GM12878 (cell line): ENCODE data around the gene NAMPT. TPM values are rescaled to one million over a fixed set of nuclear protein-coding genes. Genes with fewer than 3 reads are reported as not detected.

Experiments used
- ATAC-seq: fragments of 200-7000 bp; cut with Tn5 transposase; 3 replicates; pipeline ENCODE4 v1.9.1; 2020; ENCODE audit warnings: mild to moderate bottlenecking, moderate library complexity
- BruUV-seq: library from RNA; stranded (reverse); fragments of 400-500 nt; replicated peaks from 2 replicates; lab custom pipeline; 2021; lab: Mats Ljungman, UMichigan
- CTCF ChIA-PET: fragments of 300-600 bp; sonication (Branson Sonifier 250); formaldehyde crosslinking; extraction: SDS; loops from one replicate; lab custom pipeline; 2021; ENCODE audit warnings: inconsistent platforms; lab: Yijun Ruan, JAX
- POLR2A ChIA-PET: fragments of 350-600 bp; formaldehyde crosslinking; extraction: SDS; loops from one replicate; lab custom pipeline; 2021; ENCODE audit warnings: inconsistent platforms; lab: Charles Lee
- RAD21 ChIA-PET: fragments of 300-600 bp; sonication (Branson Sonifier 250); formaldehyde crosslinking; loops from one replicate; lab custom pipeline; 2023; ENCODE audit warnings: antibody characterized with exemption; ENCODE audit not compliant: unreplicated experiment; lab: Charles Lee
- SMC1A ChIA-PET: fragments of 300-600 bp; sonication (Branson Sonifier 250); formaldehyde crosslinking; loops from one replicate; lab custom pipeline; 2023; ENCODE audit not compliant: unreplicated experiment, uncharacterized antibody; lab: Charles Lee
- DNase-seq: peaks from one replicate; pipeline ENCODE4 v3.0.0-alpha.2; 2011; ENCODE audit warnings: low read depth, low spot score
- FAIRE-seq: peaks from 3 replicates; lab custom pipeline; 2011; peaks lifted over from hg19 to GRCh38; lab: Jason Lieb, UNC
- H2AFZ ChIP-seq: 2 replicates; pipeline ENCODE4 v1.6.0; 2011; ENCODE audit warnings: low read depth, low read length, control low read depth; ENCODE audit not compliant: control insufficient read depth
- H3K27ac ChIP-seq: 2 replicates; pipeline ENCODE4 v1.5.1; 2011; ENCODE audit warnings: control low read depth; ENCODE audit not compliant: control insufficient read depth, insufficient read depth
- H3K27me3 ChIP-seq, 2 experiments: replicated peaks in 1 of 2; 2 replicates each; pipeline versions ENCODE4 v1.6.0 to v1.6.1; 2011; ENCODE audit warnings: low read length in 1 of 2; ENCODE audit not compliant: control insufficient read depth in 2 of 2, insufficient read depth in 2 of 2
- H3K36me3 ChIP-seq, 2 experiments: 2 replicates each; pipeline ENCODE4 v1.5.1; 2011; ENCODE audit warnings: low read length in 1 of 2; ENCODE audit not compliant: control insufficient read depth in 2 of 2, insufficient read depth in 2 of 2
- H3K4me1 ChIP-seq: 2 replicates; pipeline ENCODE4 v1.6.1; 2011; ENCODE audit warnings: mild to moderate bottlenecking, low read length, moderate library complexity, mixed read lengths; ENCODE audit not compliant: control insufficient read depth, insufficient read depth
- H3K4me2 ChIP-seq: 2 replicates; pipeline ENCODE4 v1.6.0; 2011; ENCODE audit warnings: control low read depth; ENCODE audit not compliant: control insufficient read depth, insufficient read depth
- H3K4me3 ChIP-seq: fragments of 200-600 bp; sonication (generic); 2 replicates; pipeline ENCODE4 v1.5.1; 2016
- H3K79me2 ChIP-seq: 2 replicates; pipeline ENCODE4 v1.6.0; 2011; ENCODE audit warnings: low read length; ENCODE audit not compliant: control insufficient read depth, insufficient read depth
- H3K9ac ChIP-seq: 2 replicates; pipeline ENCODE4 v1.8.0; 2011; ENCODE audit warnings: low read length, control low read depth, mixed read lengths; ENCODE audit not compliant: control insufficient read depth, insufficient read depth
- H3K9me3 ChIP-seq: replicated peaks from 3 replicates; pipeline ENCODE4 v1.5.1; 2011; ENCODE audit warnings: mild to moderate bottlenecking, low read length; ENCODE audit not compliant: control insufficient read depth, insufficient read depth
- H4K20me1 ChIP-seq: 2 replicates; pipeline ENCODE4 v1.6.0; 2011; ENCODE audit not compliant: control insufficient read depth, insufficient read depth
- CHD2 ChIP-seq: IDR thresholded peaks from 2 replicates; pipeline ENCODE4 v1.6.1; 2011; ENCODE audit warnings: low read depth, low read length, improper control_type of control experiment, borderline replicate concordance
- EP300 ChIP-seq, 2 experiments: fragments of 150-350 bp in 1 of 2; IDR thresholded peaks; 2 replicates each; pipeline ENCODE4 v1.6.1; 2011 to 2012; ENCODE audit warnings: low read depth in 2 of 2, low read length in 2 of 2, borderline replicate concordance in 1 of 2, improper control_type of control experiment in 1 of 2, inconsistent platforms in 1 of 2; ENCODE audit not compliant: control insufficient read depth in 1 of 2
- IKZF1 ChIP-seq: fragments of 450-650 bp; conservative IDR thresholded peaks from 2 replicates; pipeline ENCODE4 v1.6.1; 2017; ENCODE audit warnings: antibody characterized with exemption, mild to moderate bottlenecking
- IRF4 ChIP-seq: IDR thresholded peaks from 2 replicates; pipeline ENCODE4 v1.6.1; 2011; ENCODE audit warnings: low read depth, low read length
- JUNB ChIP-seq: IDR thresholded peaks from 2 replicates; pipeline ENCODE4 v1.6.1; 2016; ENCODE audit warnings: antibody characterized with exemption, mild to moderate bottlenecking
- PAX5 ChIP-seq: IDR thresholded peaks from 2 replicates; pipeline ENCODE4 v1.6.1; 2011; ENCODE audit warnings: low read depth, low read length, borderline replicate concordance
- PAX8 ChIP-seq: fragments of 450-650 bp; IDR thresholded peaks from 2 replicates; pipeline ENCODE4 v1.6.1; 2017; ENCODE audit warnings: mild to moderate bottlenecking, moderate library complexity
- PKNOX1 ChIP-seq: fragments of 450-650 bp; IDR thresholded peaks from 2 replicates; pipeline ENCODE4 v1.6.1; 2016; ENCODE audit warnings: mild to moderate bottlenecking
- POLR2AphosphoS2 ChIP-seq: IDR thresholded peaks from 2 replicates; pipeline ENCODE4 v1.6.1; 2011; ENCODE audit warnings: low read depth, mild to moderate bottlenecking, low read length, improper control_type of control experiment, moderate library complexity
- RFX5 ChIP-seq: IDR thresholded peaks from 2 replicates; pipeline ENCODE4 v1.6.1; 2011; ENCODE audit warnings: low read depth, low read length, improper control_type of control experiment
- SUZ12 ChIP-seq: fragments of 200-600 bp; sonication (generic); IDR thresholded peaks from one replicate; pipeline ENCODE4 v1.6.1; 2018; ENCODE audit warnings: antibody characterized with exemption, mild to moderate bottlenecking; ENCODE audit not compliant: unreplicated experiment
- TCF7 ChIP-seq: IDR thresholded peaks from 2 replicates; pipeline ENCODE4 v1.6.1; 2014; ENCODE audit warnings: antibody characterized with exemption, borderline replicate concordance
- YBX1 ChIP-seq: fragments of 450-650 bp; IDR thresholded peaks from 2 replicates; pipeline ENCODE4 v1.6.1; 2016; ENCODE audit warnings: antibody characterized with exemption
- ZBTB33 ChIP-seq: fragments of 450-650 bp; IDR thresholded peaks from 2 replicates; pipeline ENCODE4 v1.6.1; 2017; ENCODE audit warnings: mild to moderate bottlenecking
- ZNF207 ChIP-seq: fragments of 450-650 bp; IDR thresholded peaks from 2 replicates; pipeline ENCODE4 v1.6.1; 2014; ENCODE audit warnings: antibody characterized with exemption, mild to moderate bottlenecking, borderline replicate concordance
- ZNF384 ChIP-seq: IDR thresholded peaks from 2 replicates; pipeline ENCODE4 v1.6.1; 2012; ENCODE audit warnings: low read depth, mild to moderate bottlenecking, low read length, improper control_type of control experiment, borderline replicate concordance
- WGBS: methylation state at CpG from one replicate; pipeline ENCODE4 v1.1.6; 2016; ENCODE audit warnings: low lambda C conversion rate; ENCODE audit not compliant: insufficient replicate concordance, insufficient coverage; ENCODE audit errors: missing lambda C conversion rate; 5-methylcytosine and 5-hydroxymethylcytosine counted together
- in situ Hi-C: fragments of 300-500 bp; cut with MboI; formaldehyde crosslinking; loops from 9 replicates; pipeline ENCODE4 v1.14.3; 2018; ENCODE audit warnings: mixed read lengths
- intact Hi-C: fragments of 100-400 bp; cut with micrococcal nuclease; formaldehyde crosslinking; loops from one replicate; pipeline ENCODE4 v1.14.2; 2022; ENCODE audit not compliant: unreplicated experiment
- polyA plus RNA-seq, 11 experiments: library from polyadenylated mRNA; depleted of rRNA in 4 of 11; unstranded in 6 of 11; stranded (reverse) in 5 of 11; fragments of >200 nt; fragmentation: Nextera tagmentation in 4 of 11; fragmentation: Illumina TruSeq in 1 of 11; extraction: Ambion mirVana in 4 of 11; extraction: Trizol in 1 of 11; gene quantifications; 1 replicate in 1 of 11; 2 replicates in 10 of 11; pipeline versions ENCODE4 v1.2.1 to v1.2.3, GENCODE V29; 2011 to 2016; ENCODE audit warnings: inconsistent platforms in 2 of 11, missing spikeins in 2 of 11, low read depth in 1 of 11
- total RNA-seq, 4 experiments: library from RNA; depleted of rRNA in 3 of 4; stranded (reverse); fragments of >200 nt in 3 of 4; fragmentation: Illumina TruSeq in 1 of 4; extraction: Trizol in 1 of 4; gene quantifications; 2 replicates each; pipeline versions ENCODE4 v1.2.1 to v1.2.3, GENCODE V29; 2013 to 2021

NAMPT gene
- total and polyA plus RNA-seq, 10 of the 15 experiments (the other 5 are each of a cell fraction or from before 2014, with no cell fraction given) = 28.3 to 173 (median 75.0) TPM

GRCh38 chr7:106236065-106236464 lies 48.7 kb downstream of the NAMPT start:
- in situ Hi-C loops = no loop called here
- intact Hi-C loops = no loop called here
- Histone ChIP-seq H3K9me3 (no peaks in the 10 kb centered on the region; the same call in 2 of the 3 replicates), H3K27ac (no peak overlapping the region), H3K27me3 (no peaks in the 10 kb centered on the region), H3K4me1 (no peaks in the 10 kb centered on the region), H3K4me3 (no peak overlapping the region), H3K36me3 (no peaks in the 10 kb centered on the region), H4K20me1 (no peaks in the 10 kb centered on the region), H3K4me2 (no peak overlapping the region), H2AFZ (no peak overlapping the region), H3K9ac (no peak overlapping the region), H3K79me2 (no peaks in the 10 kb centered on the region)
- WGBS = 59% methylated on average over 5 of the region's 5 CpGs
- ChIA-PET CTCF (interaction anchor here (0.6 to 1.2 kb wide), 2 partner anchors 8 to 102 kb away, joined by 3 read pairs; no protein-coding TSS in a partner anchor), POLR2A (no interaction called here), RAD21 (no interaction called here), SMC1A (interaction anchor here (1.5 to 2.0 kb wide), 2 partner anchors 17 to 226 kb away, joined by 4 to 6 read pairs; no protein-coding TSS in a partner anchor)
- ATAC-seq = no peak
- DNase-seq = no peak
- TF ChIP-seq PAX5 (no peak), EP300 (IDR thresholded peaks at IDR 0.05; ENCODE audit: borderline replicate concordance in 1 of 2, control insufficient read depth in 1 of 2, low read depth in 2 of 2, low read length in 2 of 2) (no peak), PKNOX1 (no peak)
- BruUV-seq = no TSS peak
- no peak for FAIRE-seq

- POLR2A ChIA-PET = no interaction called here
- H3K9me3 ChIP-seq = no peaks in the 10 kb centered on the region; the same call in 2 of the 3 replicates
- H3K27ac ChIP-seq = no peak overlapping the region
- BruUV-seq = no TSS peak
- in situ Hi-C loops (no loop called here), intact Hi-C loops (no loop called here)
- 33% methylated on average over 1 of the region's 1 CpG for WGBS
- no peak overlapping the region for H3K4me3 ChIP-seq
- H3K4me2 ChIP-seq = no peak overlapping the region
- no peak overlapping the region for H2AFZ ChIP-seq
- DNase-seq = no peak
- SMC1A ChIA-PET = no interaction called here
- H4K20me1 ChIP-seq = no peaks in the 10 kb centered on the region
- no peaks in the 10 kb centered on the region for H3K79me2 ChIP-seq
- no peaks in the 10 kb centered on the region for H3K36me3 ChIP-seq
- CTCF ChIA-PET = no interaction called here
- H3K4me1 ChIP-seq = no peaks in the 10 kb centered on the region
- RAD21 ChIA-PET = no interaction called here
- H3K27me3 ChIP-seq = no peaks in the 10 kb centered on the region
- H3K9ac ChIP-seq = no peak overlapping the region
- no peak for FAIRE-seq
- no peak for ATAC-seq
- TF ChIP-seq PAX8 (no peak), ZBTB33 (no peak), CHD2 (no peak), SUZ12 (no peak), ZNF207 (no peak), EP300 (IDR thresholded peaks at IDR 0.05; ENCODE audit: borderline replicate concordance in 1 of 2, control insufficient read depth in 1 of 2, low read depth in 2 of 2, low read length in 2 of 2) (no peak), IKZF1 (no peak), JUNB (no peak), TCF7 (no peak), RFX5 (no peak), ZNF384 (no peak), YBX1 (no peak), POLR2AphosphoS2 (no peak), IRF4 (no peak)
These were observed 50.4 kb downstream of the NAMPT start for GRCh38 chr7:106234425-106234824.
